Parathyroid adenoma (tissue), 2 donors: ENCODE measurements around the gene SLC24A3.

Experiments
- H2AFZ ChIP-seq: fragments of 300-600 bp; sonication (generic); one replicate; pipeline ENCODE4 v1.7.0; 2017; ENCODE audit warnings: antibody characterized with exemption, mild to moderate bottlenecking
- H3K27ac ChIP-seq: fragments of 300-600 bp; sonication (generic); one replicate; pipeline ENCODE4 v1.7.0; 2017
- H3K27me3 ChIP-seq: fragments of 300-600 bp; sonication (generic); one replicate; pipeline ENCODE4 v1.7.0; 2017; ENCODE audit warnings: low read length; ENCODE audit not compliant: control insufficient read depth, insufficient read depth
- H3K36me3 ChIP-seq: fragments of 300-600 bp; sonication (generic); one replicate; pipeline ENCODE4 v1.7.0; 2017; ENCODE audit warnings: low read length; ENCODE audit not compliant: control insufficient read depth, insufficient read depth
- H3K4me1 ChIP-seq: fragments of 300-600 bp; sonication (generic); one replicate; pipeline ENCODE4 v1.7.0; 2017; ENCODE audit warnings: control low read depth
- H3K4me2 ChIP-seq: fragments of 300-600 bp; sonication (generic); one replicate; pipeline ENCODE4 v1.7.0; 2017; ENCODE audit warnings: low read length
- H3K4me3 ChIP-seq: fragments of 300-600 bp; sonication (generic); one replicate; pipeline ENCODE4 v1.7.0; 2017; ENCODE audit warnings: low read depth, low read length
- H3K79me2 ChIP-seq: fragments of 300-600 bp; sonication (generic); one replicate; pipeline ENCODE4 v1.7.0; 2017; ENCODE audit warnings: control low read depth
- H3K9ac ChIP-seq: fragments of 300-600 bp; sonication (generic); one replicate; pipeline ENCODE4 v1.7.0; 2017; ENCODE audit warnings: mild to moderate bottlenecking
- H3K9me3 ChIP-seq: fragments of 300-600 bp; sonication (generic); one replicate; pipeline ENCODE4 v1.7.0; 2017; ENCODE audit warnings: low read length; ENCODE audit not compliant: control insufficient read depth
- TF ChIP-seq, protein P1 (sequence below): fragments of 300-600 bp; sonication (generic); IDR thresholded peaks from one replicate; pipeline ENCODE4 v1.7.0; 2017; ENCODE audit warnings: antibody characterized with exemption, mild to moderate bottlenecking
- donor health status: primary hyperparathyroidism.

The SLC24A3 gene

DNA sequence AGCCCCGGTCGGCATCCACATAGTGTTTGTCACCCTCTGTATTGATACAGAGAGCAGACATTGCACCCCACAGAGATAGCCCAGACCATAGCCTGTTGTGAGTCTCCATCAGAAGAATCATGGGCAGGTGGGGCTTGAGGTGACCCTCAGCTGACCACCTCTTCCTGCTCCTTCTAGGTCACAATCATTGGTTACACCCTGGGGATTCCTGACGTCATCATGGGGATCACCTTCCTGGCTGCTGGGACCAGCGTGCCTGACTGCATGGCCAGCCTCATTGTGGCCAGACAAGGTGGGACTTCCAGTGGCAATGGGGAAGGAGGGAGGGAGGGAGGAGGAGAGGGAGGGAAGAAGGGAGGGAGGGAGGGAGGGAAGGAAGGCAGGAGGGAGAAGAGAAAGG, 484.2 kb downstream of the SLC24A3 start:
- Histone ChIP-seq H3K36me3 (no peaks in the 10 kb centered on the region), H3K9me3 (no peaks in the 10 kb centered on the region), H3K4me3 (no peak overlapping the region), H3K79me2 (no peaks in the 10 kb centered on the region), H3K27ac (no peak overlapping the region), H3K9ac (no peak overlapping the region), H3K27me3 (no peaks in the 10 kb centered on the region), H2AFZ (no peak overlapping the region), H3K4me2 (no peak overlapping the region), H3K4me1 (no peaks in the 10 kb centered on the region)
- TF ChIP-seq, protein P1, sequence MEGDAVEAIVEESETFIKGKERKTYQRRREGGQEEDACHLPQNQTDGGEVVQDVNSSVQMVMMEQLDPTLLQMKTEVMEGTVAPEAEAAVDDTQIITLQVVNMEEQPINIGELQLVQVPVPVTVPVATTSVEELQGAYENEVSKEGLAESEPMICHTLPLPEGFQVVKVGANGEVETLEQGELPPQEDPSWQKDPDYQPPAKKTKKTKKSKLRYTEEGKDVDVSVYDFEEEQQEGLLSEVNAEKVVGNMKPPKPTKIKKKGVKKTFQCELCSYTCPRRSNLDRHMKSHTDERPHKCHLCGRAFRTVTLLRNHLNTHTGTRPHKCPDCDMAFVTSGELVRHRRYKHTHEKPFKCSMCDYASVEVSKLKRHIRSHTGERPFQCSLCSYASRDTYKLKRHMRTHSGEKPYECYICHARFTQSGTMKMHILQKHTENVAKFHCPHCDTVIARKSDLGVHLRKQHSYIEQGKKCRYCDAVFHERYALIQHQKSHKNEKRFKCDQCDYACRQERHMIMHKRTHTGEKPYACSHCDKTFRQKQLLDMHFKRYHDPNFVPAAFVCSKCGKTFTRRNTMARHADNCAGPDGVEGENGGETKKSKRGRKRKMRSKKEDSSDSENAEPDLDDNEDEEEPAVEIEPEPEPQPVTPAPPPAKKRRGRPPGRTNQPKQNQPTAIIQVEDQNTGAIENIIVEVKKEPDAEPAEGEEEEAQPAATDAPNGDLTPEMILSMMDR = no peak

DNA sequence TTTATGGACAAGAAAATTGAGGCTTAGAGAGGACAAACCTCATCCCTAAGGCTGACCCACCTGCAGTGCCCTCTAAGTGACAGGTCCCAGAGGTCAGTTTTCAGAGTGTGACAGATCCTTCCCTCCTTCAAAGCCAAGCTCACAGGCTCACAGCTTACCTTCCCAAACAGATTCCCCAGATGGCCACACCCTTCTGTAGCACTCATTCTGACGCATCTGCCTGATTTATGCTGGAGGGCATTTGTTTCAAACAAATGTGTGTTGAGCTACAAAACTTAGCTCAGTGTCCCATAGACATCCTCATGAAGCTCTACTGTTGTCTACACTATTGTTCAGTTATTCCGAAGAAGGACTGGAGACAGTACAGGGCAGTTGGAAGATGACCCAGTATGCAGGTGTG, 485.0 kb downstream of the SLC24A3 start:
- no peak overlapping the region for H3K27ac ChIP-seq
- H3K9me3 ChIP-seq = no peaks in the 10 kb centered on the region
- H3K4me1 ChIP-seq = no peaks in the 10 kb centered on the region
- H3K27me3 ChIP-seq = no peaks in the 10 kb centered on the region
- H3K4me3 ChIP-seq = no peak overlapping the region
- H3K36me3 ChIP-seq = no peaks in the 10 kb centered on the region
- H3K9ac ChIP-seq = no peak overlapping the region
- no peak overlapping the region for H3K4me2 ChIP-seq
- TF ChIP-seq, protein P1 = no peak
- no peak overlapping the region for H2AFZ ChIP-seq
- no peaks in the 10 kb centered on the region for H3K79me2 ChIP-seq

DNA sequence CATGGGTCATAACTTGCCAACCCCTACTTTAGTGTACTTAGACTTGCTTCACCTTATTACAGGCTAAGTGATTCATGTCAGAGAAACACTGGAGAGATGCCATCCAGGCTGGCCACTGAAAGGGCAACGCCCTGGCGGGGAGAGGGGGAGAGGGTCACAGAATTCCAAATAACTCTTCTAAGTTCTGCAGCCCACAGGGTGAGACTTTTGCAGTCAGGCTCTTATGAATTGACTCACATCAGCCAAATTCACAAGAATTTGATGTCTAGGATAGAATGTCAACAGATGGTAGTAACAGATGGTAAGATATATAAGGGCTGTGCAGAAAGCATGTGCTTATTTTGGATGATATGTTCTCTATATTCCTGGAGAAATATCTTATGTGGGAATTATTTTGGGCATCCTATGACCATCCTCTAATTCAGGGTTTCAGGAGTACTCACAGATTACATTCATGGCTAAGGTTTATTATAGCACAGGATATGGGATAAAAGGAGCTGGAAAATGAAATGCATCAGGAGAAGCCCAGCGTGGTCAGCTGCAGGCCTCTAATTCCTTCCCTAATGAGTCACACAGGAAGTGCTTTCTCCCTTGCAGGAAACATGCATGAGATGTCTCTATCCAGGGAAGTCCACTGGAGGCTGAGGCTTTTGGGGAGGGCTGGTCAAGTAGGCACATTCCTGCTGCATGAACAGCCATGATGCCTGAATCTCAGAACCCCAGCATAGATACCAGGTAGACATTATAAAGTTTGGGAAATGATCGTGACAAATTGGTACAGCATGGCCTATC, 486.9 kb downstream of the SLC24A3 start:
- H3K9me3 ChIP-seq = no peaks in the 10 kb centered on the region

DNA sequence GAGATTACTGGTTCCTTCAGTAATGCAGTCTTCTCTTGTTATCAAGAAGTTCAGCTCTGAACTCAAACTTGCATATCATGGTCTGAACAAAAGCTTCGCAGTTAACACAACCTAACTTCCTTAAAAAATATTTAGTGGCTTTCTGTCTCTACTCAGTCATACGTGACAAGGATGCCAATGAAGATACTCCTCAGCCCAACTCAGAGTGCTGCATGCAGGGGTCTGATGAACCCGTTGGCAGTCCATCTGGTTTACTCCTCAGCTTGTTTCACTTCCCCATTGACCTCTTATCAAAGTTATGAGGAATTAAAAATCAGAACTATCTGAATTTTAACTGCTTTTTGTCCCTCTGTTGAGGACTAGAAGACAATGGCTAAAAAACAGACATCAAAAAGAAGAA, 489.0 kb downstream of the SLC24A3 start:
- no peaks in the 10 kb centered on the region for H3K36me3 ChIP-seq
- no peaks in the 10 kb centered on the region for H3K79me2 ChIP-seq
- H3K9me3 ChIP-seq = no peaks in the 10 kb centered on the region
- no peaks in the 10 kb centered on the region for H3K4me1 ChIP-seq
- no peak overlapping the region for H3K9ac ChIP-seq
- H3K27ac ChIP-seq = no peak overlapping the region
- H3K4me3 ChIP-seq = no peak overlapping the region
- H3K27me3 ChIP-seq = no peaks in the 10 kb centered on the region
- no peak overlapping the region for H3K4me2 ChIP-seq
- TF ChIP-seq, protein P1 = no peak
- H2AFZ ChIP-seq = no peak overlapping the region

More for the DNA sequence above, 486.9 kb downstream of the SLC24A3 start:
- Histone ChIP-seq H3K27me3 (no peaks in the 10 kb centered on the region), H3K4me3 (no peak overlapping the region), H3K9ac (no peak overlapping the region), H2AFZ (no peak overlapping the region), H3K36me3 (no peaks in the 10 kb centered on the region), H3K27ac (no peak overlapping the region), H3K79me2 (no peaks in the 10 kb centered on the region), H3K4me1 (no peaks in the 10 kb centered on the region), H3K4me2 (no peak overlapping the region)
- TF ChIP-seq, protein P1 = no peak

DNA sequence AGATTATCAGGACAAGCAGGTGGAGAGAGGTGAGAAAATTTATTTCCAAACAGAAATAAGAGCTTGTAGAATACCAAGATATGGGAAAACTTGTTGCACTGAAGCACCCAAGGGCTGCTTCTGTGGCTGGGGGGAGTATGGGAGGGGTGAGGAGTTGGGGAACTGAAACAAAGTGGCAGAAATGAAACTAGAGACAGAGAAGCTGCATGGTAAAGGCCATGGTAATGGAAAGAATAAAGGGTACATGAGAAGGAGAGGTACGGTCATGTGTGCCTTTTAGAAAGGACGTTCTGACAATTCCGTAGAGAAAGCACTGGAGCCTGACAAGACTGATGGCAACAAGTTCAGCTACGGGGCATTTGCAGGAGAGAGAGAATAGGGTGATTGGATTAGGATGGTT, 494.0 kb downstream of the SLC24A3 start:
- no peaks in the 10 kb centered on the region for H3K79me2 ChIP-seq
- no peak overlapping the region for H3K27ac ChIP-seq

More for the DNA sequence above, 494.0 kb downstream of the SLC24A3 start:
- H3K4me3 ChIP-seq = no peak overlapping the region
- H2AFZ ChIP-seq = no peak overlapping the region
- H3K9me3 ChIP-seq = no peaks in the 10 kb centered on the region
- H3K4me1 ChIP-seq = no peaks in the 10 kb centered on the region
- H3K27me3 ChIP-seq = no peaks in the 10 kb centered on the region
- H3K9ac ChIP-seq = no peak overlapping the region
- H3K4me2 ChIP-seq = no peak overlapping the region
- TF ChIP-seq, protein P1 = no peak
- H3K36me3 ChIP-seq = no peaks in the 10 kb centered on the region
